ENCODE measurements around the gene CLPSL1.
"Not testable (repeated sequence)": the region's sequence is repeated elsewhere in the genome, so short reads cannot be mapped to it uniquely, and the experiment has no call there.

The CLPSL1 gene

GRCh38 chr6:35780719-35781118 is at the start of gene CLPSL1:
CLPSL1 (plus strand) TSS chr6:35781019; CDS start chr6:35781111, 92 bp downstream.
- no peak for DNase-seq

- peak; percentile 92 for DNase-seq
Observed at GRCh38 chr6:35731414-35731735, 49.4 kb upstream of the CLPSL1 start.

- peak; percentile 95 for DNase-seq
Observed at GRCh38 chr6:35731736-35732532, 48.9 kb upstream of the CLPSL1 start.

- DNase-seq, result no peak
Observed at GRCh38 chr6:35733633-35734032, 47.2 kb upstream of the CLPSL1 start.

- not testable (repeated sequence) for DNase-seq
Observed at GRCh38 chr6:35734319-35734718, 46.5 kb upstream of the CLPSL1 start.

GRCh38 chr6:35735452-35735851 is 45.4 kb upstream of the CLPSL1 start:
- DNase-seq, result no peak

- peak; percentile 89 for DNase-seq
Observed at GRCh38 chr6:35736253-35736894, 44.4 kb upstream of the CLPSL1 start.

- no peak for DNase-seq
Observed at GRCh38 chr6:35736982-35737412, 43.8 kb upstream of the CLPSL1 start, which contains the start of gene ARMC12. ARMC12 (plus strand) TSS chr6:35737032; CDS start chr6:35737109, 77 bp downstream.

- no peak for DNase-seq
Observed at GRCh38 chr6:35737413-35738211, 43.2 kb upstream of the CLPSL1 start.

GRCh38 chr6:35739645-35740524 is 40.9 kb upstream of the CLPSL1 start:
- no peak for DNase-seq

GRCh38 chr6:35742842-35743241 is 38.0 kb upstream of the CLPSL1 start:
- DNase-seq, result no peak

- no peak for DNase-seq
Observed at GRCh38 chr6:35745509-35745908, 35.3 kb upstream of the CLPSL1 start.

GRCh38 chr6:35746516-35746915 is 34.3 kb upstream of the CLPSL1 start:
- DNase-seq, result no peak

GRCh38 chr6:35747877-35748276 is 32.9 kb upstream of the CLPSL1 start:
- DNase-seq, result no peak

GRCh38 chr6:35750557-35750956 is 30.3 kb upstream of the CLPSL1 start:
- no peak for DNase-seq

- no peak for DNase-seq
Observed at GRCh38 chr6:35751594-35751993, 29.2 kb upstream of the CLPSL1 start.

GRCh38 chr6:35752330-35752729 is 28.5 kb upstream of the CLPSL1 start:
- no peak for DNase-seq

- DNase-seq, result no peak
Observed at GRCh38 chr6:35754452-35755277, 26.2 kb upstream of the CLPSL1 start.

GRCh38 chr6:35755278-35755924 is 25.4 kb upstream of the CLPSL1 start:
- DNase-seq, result no peak

GRCh38 chr6:35757456-35758123 is 23.2 kb upstream of the CLPSL1 start:
- DNase-seq, result no peak

Measured in activated gamma-delta T cell treated with Interleukin-2 at 50 U/mL for 16 hours (primary cell).